Upper lobe of right lung (tissue), 1 donor: Measurements from ENCODE around the gene RNF223. TPM values are rescaled to one million over a fixed set of nuclear protein-coding genes. Genes with fewer than 3 reads are reported as not detected.

Experiments used
- ATAC-seq: fragments of 200-7000 bp; cut with Tn5 transposase; one replicate; pipeline ENCODE4 v1.9.1; 2020; ENCODE audit warnings: mild to moderate bottlenecking, moderate library complexity
- DNase-seq: peaks from one replicate; pipeline ENCODE4 v3.0.0-alpha.2; 2020
- H3K27ac ChIP-seq: fragments of 200-600 bp; one replicate; pipeline ENCODE4 v1.8.0; 2022
- H3K27me3 ChIP-seq: fragments of 200-600 bp; one replicate; pipeline ENCODE4 v1.8.0; 2022; ENCODE audit warnings: mild to moderate bottlenecking
- H3K36me3 ChIP-seq: fragments of 200-600 bp; one replicate; pipeline ENCODE4 v1.8.0; 2022
- H3K4me1 ChIP-seq: fragments of 200-600 bp; one replicate; pipeline ENCODE4 v1.8.0; 2022
- H3K4me3 ChIP-seq: fragments of 200-600 bp; one replicate; pipeline ENCODE4 v1.8.0; 2022; ENCODE audit warnings: mild to moderate bottlenecking
- H3K9me3 ChIP-seq: fragments of 200-600 bp; one replicate; pipeline ENCODE4 v1.8.0; 2022
- CTCF ChIP-seq: fragments of 200-600 bp; IDR thresholded peaks from one replicate; pipeline ENCODE4 v1.8.0; 2022; ENCODE audit warnings: antibody characterized with exemption
- intact Hi-C: fragments of 100-400 bp; cut with DNase I; formaldehyde crosslinking; loops from one replicate; pipeline ENCODE4 v1.11.0; 2022
- total RNA-seq: library from RNA; stranded (reverse); fragmentation: NEBNext Ultra II Directional; extraction: Animal tissue kit (Norgen Biotek cat#: 25700); gene quantifications from one replicate; pipeline ENCODE4 v1.2.1, GENCODE V29; 2021
- donor health status: DM: no; HTN: yes; CAD: no; lungs with severe emphysema.

RNF223 gene
- total RNA-seq, 1 donor from 2014 or later: 0.55 TPM

- H3K36me3 ChIP-seq: no peaks in the 10 kb centered on the region
- no peak overlapping the region for H3K4me3 ChIP-seq
- peaks cover 14% of the 10 kb centered on the region for H3K27me3 ChIP-seq
- no peak overlapping the region for H3K27ac ChIP-seq
- DNase-seq: peak; percentile 60
- peaks cover 6% of the 10 kb centered on the region for H3K4me1 ChIP-seq
- no peak for TF ChIP-seq CTCF
- intact Hi-C loops: loop anchor here (10.0 kb wide), 1 partner anchor 165 kb away; the partner anchor contains the start of gene SCNN1D
- ATAC-seq: no peak
- no peaks in the 10 kb centered on the region for H3K9me3 ChIP-seq
Measured at GRCh38 chr1:1120096-1120495, 46.0 kb upstream of the RNF223 start.

GRCh38 chr1:1119272-1119890, 45.3 kb upstream of the RNF223 start:
- Histone ChIP-seq H3K27ac (no peak overlapping the region), H3K9me3 (no peaks in the 10 kb centered on the region), H3K27me3 (peaks cover 14% of the 10 kb centered on the region), H3K4me1 (peaks cover 13% of the 10 kb centered on the region), H3K4me3 (no peak overlapping the region), H3K36me3 (no peaks in the 10 kb centered on the region)
- no peak for ATAC-seq
- intact Hi-C loops: no loop called here
- no peak for TF ChIP-seq CTCF
- DNase-seq: peak; percentile 61

GRCh38 chr1:1118876-1119220, 44.7 kb upstream of the RNF223 start:
- DNase-seq (peak; percentile 52), ATAC-seq (no peak)
- no peaks in the 10 kb centered on the region for H3K36me3 ChIP-seq
- peaks cover 13% of the 10 kb centered on the region for H3K4me1 ChIP-seq
- no peak for TF ChIP-seq CTCF
- no peaks in the 10 kb centered on the region for H3K9me3 ChIP-seq
- peaks cover 14% of the 10 kb centered on the region for H3K27me3 ChIP-seq
- intact Hi-C loops: no loop called here
- no peak overlapping the region for H3K27ac ChIP-seq
- no peak overlapping the region for H3K4me3 ChIP-seq

GRCh38 chr1:1118011-1118875, 44.1 kb upstream of the RNF223 start:
- H3K9me3 ChIP-seq: no peaks in the 10 kb centered on the region
- H3K27me3 ChIP-seq: peaks cover 14% of the 10 kb centered on the region
- DNase-seq: peak; percentile 61
- no peak for TF ChIP-seq CTCF
- no peak overlapping the region for H3K4me3 ChIP-seq
- peaks cover 13% of the 10 kb centered on the region for H3K4me1 ChIP-seq
- no peak overlapping the region for H3K27ac ChIP-seq
- H3K36me3 ChIP-seq: no peaks in the 10 kb centered on the region
- intact Hi-C loops: no loop called here
- ATAC-seq: no peak

- no peak for TF ChIP-seq CTCF
- no peak overlapping the region for H3K4me3 ChIP-seq
- H3K4me1 ChIP-seq: peaks cover 11% of the 10 kb centered on the region
- peak; percentile 68 for DNase-seq
- no peak for ATAC-seq
- intact Hi-C loops: no loop called here
- no peaks in the 10 kb centered on the region for H3K36me3 ChIP-seq
- H3K27me3 ChIP-seq: peaks cover 14% of the 10 kb centered on the region
- H3K27ac ChIP-seq: no peak overlapping the region
- H3K9me3 ChIP-seq: no peaks in the 10 kb centered on the region
Measured at GRCh38 chr1:1117469-1117831, 43.3 kb upstream of the RNF223 start.
